IMR-90 (cell line): ENCODE data around the gene SUGCT. TPM values are rescaled to one million over a fixed set of nuclear protein-coding genes. Genes with fewer than 3 reads are reported as not detected.

ENCODE experiments used
- ATAC-seq: fragments of 200-7000 bp; cut with Tn5 transposase; 2 replicates; pipeline ENCODE4 v1.9.1; 2020; ENCODE audit warnings: low read depth, mild to moderate bottlenecking, moderate library complexity
- BruUV-seq: library from RNA; stranded (reverse); fragments of 400-500 nt; replicated peaks from 2 replicates; lab custom pipeline; 2021; lab: Mats Ljungman, UMichigan
- CTCF ChIA-PET: fragments of 300-600 bp; formaldehyde crosslinking; extraction: SDS; loops from one replicate; lab custom pipeline; 2021; ENCODE audit warnings: antibody characterized with exemption; lab: Yijun Ruan, JAX
- POLR2A ChIA-PET: fragments of 300-600 bp; sonication (Branson Sonifier 250); formaldehyde crosslinking; loops from one replicate; lab custom pipeline; 2022; ENCODE audit warnings: antibody characterized with exemption; ENCODE audit not compliant: unreplicated experiment; lab: Charles Lee
- DNase-seq: peaks from one replicate; pipeline ENCODE4 v3.0.0; 2013
- H2AFZ ChIP-seq: replicated peaks from 2 replicates; pipeline ENCODE3; 2013; ENCODE audit warnings: low read length, mild to moderate bottlenecking; ENCODE audit not compliant: poor library complexity
- H2AK5ac ChIP-seq: 2 replicates; pipeline ENCODE4 v1.6.1; 2013; ENCODE audit warnings: low read depth, low read length, inconsistent platforms
- H2AK9ac ChIP-seq: replicated peaks from 2 replicates; pipeline ENCODE3; 2013; ENCODE audit warnings: mild to moderate bottlenecking, low read depth, low read length, moderate library complexity; ENCODE audit not compliant: poor library complexity
- H2BK120ac ChIP-seq: 2 replicates; pipeline ENCODE4 v1.6.1; 2013; ENCODE audit warnings: low read depth, low read length, inconsistent platforms
- H2BK15ac ChIP-seq: 3 replicates; pipeline ENCODE4 v1.6.1; 2013; ENCODE audit warnings: low read depth, low read length, inconsistent platforms
- H2BK20ac ChIP-seq: 2 replicates; pipeline ENCODE4 v1.6.1; 2013; ENCODE audit warnings: low read depth, mild to moderate bottlenecking, inconsistent platforms, low read length, moderate library complexity
- H2BK5ac ChIP-seq: 2 replicates; pipeline ENCODE4 v1.6.1; 2013; ENCODE audit warnings: mild to moderate bottlenecking, low read depth, low read length, inconsistent platforms; ENCODE audit not compliant: poor library complexity, severe bottlenecking
- H3K14ac ChIP-seq: replicated peaks from 2 replicates; pipeline ENCODE4 v1.6.1; 2013; ENCODE audit warnings: low read depth, low read length, inconsistent platforms
- H3K18ac ChIP-seq: 2 replicates; pipeline ENCODE4 v1.6.1; 2013; ENCODE audit warnings: low read depth, low read length, control low read depth
- H3K23ac ChIP-seq: 2 replicates; pipeline ENCODE4 v1.6.1; 2013; ENCODE audit warnings: low read depth, low read length, inconsistent platforms
- H3K27ac ChIP-seq: 2 replicates; pipeline ENCODE4 v1.5.1; 2013; ENCODE audit warnings: mild to moderate bottlenecking, control low read depth, low read length; ENCODE audit not compliant: insufficient read depth
- H3K27me3 ChIP-seq: 2 replicates; pipeline ENCODE4 v1.6.1; 2013; ENCODE audit warnings: low read length; ENCODE audit not compliant: control insufficient read depth, insufficient read depth
- H3K36me3 ChIP-seq: 2 replicates; pipeline ENCODE4 v1.6.1; 2013; ENCODE audit warnings: low read length, mixed read lengths; ENCODE audit not compliant: control insufficient read depth, insufficient read depth
- H3K4ac ChIP-seq: 2 replicates; pipeline ENCODE4 v1.6.1; 2013; ENCODE audit warnings: low read depth, low read length, inconsistent platforms
- H3K4me1 ChIP-seq: 2 replicates; pipeline ENCODE4 v1.6.1; 2013; ENCODE audit warnings: low read length, mixed read lengths; ENCODE audit not compliant: control insufficient read depth, insufficient read depth
- H3K4me2 ChIP-seq: 2 replicates; pipeline ENCODE4 v1.6.1; 2013; ENCODE audit warnings: low read depth, mild to moderate bottlenecking, control low read depth, low read length, moderate library complexity
- H3K4me3 ChIP-seq: 2 replicates; pipeline ENCODE4 v1.5.1; 2013; ENCODE audit warnings: low read depth, mild to moderate bottlenecking, control low read depth, low read length, moderate library complexity; ENCODE audit not compliant: insufficient read depth
- H3K56ac ChIP-seq: 2 replicates; pipeline ENCODE4 v1.6.1; 2013; ENCODE audit warnings: low read length, inconsistent platforms; ENCODE audit not compliant: insufficient read depth; ENCODE audit errors: extremely low read depth
- H3K79me1 ChIP-seq, 2 experiments: 2 replicates each; pipeline ENCODE4 v1.6.1; 2013; ENCODE audit warnings: low read length in 2 of 2, inconsistent platforms in 1 of 2, low read depth in 1 of 2
- H3K9ac ChIP-seq: 2 replicates; pipeline ENCODE4 v1.6.1; 2013; ENCODE audit warnings: low read depth, low read length, control low read depth
- H3K9me1 ChIP-seq: 2 replicates; pipeline ENCODE4 v1.6.1; 2013; ENCODE audit warnings: low read length, inconsistent platforms; ENCODE audit not compliant: insufficient read depth
- H3K9me3 ChIP-seq: 2 replicates; pipeline ENCODE4 v1.6.1; 2013; ENCODE audit warnings: low read length; ENCODE audit not compliant: control insufficient read depth, insufficient read depth
- H4K20me1 ChIP-seq: 2 replicates; pipeline ENCODE4 v1.6.1; 2013; ENCODE audit warnings: low read length, inconsistent platforms; ENCODE audit not compliant: insufficient read depth
- H4K5ac ChIP-seq: 2 replicates; pipeline ENCODE4 v1.6.1; 2013; ENCODE audit warnings: mild to moderate bottlenecking, low read depth, low read length, control low read depth
- H4K8ac ChIP-seq, 2 experiments: 2 replicates each; pipeline ENCODE4 v1.6.1; 2013; ENCODE audit warnings: low read depth in 2 of 2, low read length in 2 of 2, control low read depth in 1 of 2, inconsistent platforms in 1 of 2
- H4K91ac ChIP-seq: 2 replicates; pipeline ENCODE4 v1.6.1; 2013; ENCODE audit warnings: low read depth, low read length, inconsistent platforms; ENCODE audit not compliant: insufficient read depth
- MAFK ChIP-seq: IDR thresholded peaks from 2 replicates; pipeline ENCODE4 v1.6.1; 2012; ENCODE audit warnings: low read depth, low read length, improper control_type of control experiment
- MXI1 ChIP-seq: IDR thresholded peaks from 2 replicates; pipeline ENCODE4 v1.6.1; 2012; ENCODE audit warnings: low read depth, mild to moderate bottlenecking, low read length, moderate library complexity, borderline replicate concordance
- RAD21 ChIP-seq: IDR thresholded peaks from 2 replicates; pipeline ENCODE4 v1.6.1; 2012; ENCODE audit warnings: low read length, improper control_type of control experiment
- SMC3 ChIP-seq: fragments of 150-350 bp; IDR thresholded peaks from 2 replicates; pipeline ENCODE4 v1.6.1; 2016; ENCODE audit warnings: low read depth, mild to moderate bottlenecking, antibody characterized with exemption, low read length, moderate library complexity
- WGBS, 2 experiments: methylation state at CpG; one replicate each; pipeline versions ENCODE4 v1.1.5 to v1.1.7; 2013; ENCODE audit warnings: missing lambda C conversion rate in 2 of 2; ENCODE audit not compliant: insufficient read length in 1 of 2; ENCODE audit errors: extremely low coverage in 2 of 2; 5-methylcytosine and 5-hydroxymethylcytosine counted together
- dilution Hi-C: fragments of 300-500 bp; cut with HindIII; formaldehyde crosslinking; loops from one replicate; pipeline ENCODE4 v1.14.3; 2018; ENCODE audit warnings: low sequenced_read_pairs; ENCODE audit not compliant: unreplicated experiment
- in situ Hi-C: fragments of 300-500 bp; cut with MboI; formaldehyde crosslinking; loops from 3 replicates; pipeline ENCODE4 v1.14.3; 2019; ENCODE audit warnings: low sequenced_read_pairs, inconsistent platforms, mixed read lengths
- intact Hi-C: fragments of 100-400 bp; cut with micrococcal nuclease; formaldehyde crosslinking; loops from 2 replicates; pipeline ENCODE4 v1.10.0; 2022
- polyA plus RNA-seq, 3 experiments: library from polyadenylated mRNA; depleted of rRNA; stranded (reverse); fragments of >200 nt; gene quantifications; 2 replicates each; pipeline ENCODE4 v1.2.3, GENCODE V29; 2012; ENCODE audit warnings: low replicate concordance in 1 of 3
- total RNA-seq: library from RNA; depleted of rRNA; stranded (reverse); fragments of >200 nt; gene quantifications from 2 replicates; pipeline ENCODE4 v1.2.3, GENCODE V29; 2012
- TF ChIP-seq, protein P1 (sequence below): fragments of 150-350 bp; IDR thresholded peaks from 2 replicates; pipeline ENCODE4 v1.6.1; 2016; ENCODE audit warnings: low read depth, mild to moderate bottlenecking, low read length, moderate library complexity, borderline replicate concordance
- TF ChIP-seq, protein P2 (sequence below): conservative IDR thresholded peaks from 2 replicates; pipeline ENCODE4 v1.5.1; 2012; ENCODE audit warnings: mild to moderate bottlenecking, low read depth, low read length, improper control_type of control experiment

SUGCT gene
- total and polyA plus RNA-seq, 2 of the 4 experiments (the other 2 are of a cell fraction): 5.9 to 8.3 TPM

DNA sequence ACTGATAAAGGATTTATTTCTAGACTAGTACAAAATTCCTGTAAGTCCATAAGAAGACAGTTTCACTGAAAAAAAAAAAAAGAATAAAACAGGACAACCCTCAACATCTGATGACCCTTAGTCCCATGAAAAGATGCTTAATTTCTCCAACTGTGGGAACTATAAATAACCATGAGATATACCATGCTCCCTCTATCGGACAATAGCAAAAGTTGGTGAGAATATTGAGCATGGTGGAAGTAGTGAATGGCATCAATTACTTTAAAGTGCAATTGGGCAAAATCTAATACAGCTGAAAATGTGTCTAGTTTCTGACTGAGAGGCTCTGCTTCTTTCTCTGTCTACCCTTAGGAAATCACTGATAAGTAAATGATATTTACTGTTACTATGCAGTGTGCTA, 348.8 kb downstream of the SUGCT start:
- dilution Hi-C loops: no loop called here
- Histone ChIP-seq H3K9me1 (no peaks in the 10 kb centered on the region), H2AK9ac (no peak overlapping the region), H2BK20ac (no peak overlapping the region), H4K91ac (no peak overlapping the region), H3K14ac (no peak overlapping the region), H3K9ac (no peak overlapping the region), H3K18ac (no peak overlapping the region), H4K8ac (no peak overlapping the region), H3K4ac (no peak overlapping the region), H2BK5ac (no peak overlapping the region), H3K4me2 (no peak overlapping the region), H2AFZ (no peak overlapping the region), H3K79me1 (no peaks in the 10 kb centered on the region), H2BK15ac (no peak overlapping the region), H3K56ac (no peak overlapping the region), H4K5ac (no peak overlapping the region), H3K23ac (no peak overlapping the region), H3K4me1 (no peaks in the 10 kb centered on the region; the same call in 1 of the 2 replicates), H3K36me3 (no peaks in the 10 kb centered on the region), H3K4me3 (no peak overlapping the region), H3K27me3 (no peaks in the 10 kb centered on the region), H2BK120ac (no peak overlapping the region), H3K27ac (no peak overlapping the region), H4K20me1 (no peaks in the 10 kb centered on the region), H2AK5ac (no peak overlapping the region), H3K9me3 (no peaks in the 10 kb centered on the region)
- no peak; the same call in 1 of the 2 replicates for ATAC-seq
- DNase-seq: no peak
- no TSS peak for BruUV-seq
- POLR2A ChIA-PET: no interaction called here
- whole genome bisulfite sequencing, 2 experiments: no CpG with 5 or more reads among the region's 1 CpG
- intact Hi-C loops: no loop called here
- TF ChIP-seq, protein P1, sequence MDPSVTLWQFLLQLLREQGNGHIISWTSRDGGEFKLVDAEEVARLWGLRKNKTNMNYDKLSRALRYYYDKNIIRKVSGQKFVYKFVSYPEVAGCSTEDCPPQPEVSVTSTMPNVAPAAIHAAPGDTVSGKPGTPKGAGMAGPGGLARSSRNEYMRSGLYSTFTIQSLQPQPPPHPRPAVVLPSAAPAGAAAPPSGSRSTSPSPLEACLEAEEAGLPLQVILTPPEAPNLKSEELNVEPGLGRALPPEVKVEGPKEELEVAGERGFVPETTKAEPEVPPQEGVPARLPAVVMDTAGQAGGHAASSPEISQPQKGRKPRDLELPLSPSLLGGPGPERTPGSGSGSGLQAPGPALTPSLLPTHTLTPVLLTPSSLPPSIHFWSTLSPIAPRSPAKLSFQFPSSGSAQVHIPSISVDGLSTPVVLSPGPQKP: no peak
- TF ChIP-seq RAD21: peak; percentile 40
- TF ChIP-seq MXI1: no peak
- TF ChIP-seq SMC3: peak; percentile 26; the same call in 1 of the 2 replicates
- TF ChIP-seq, protein P2, sequence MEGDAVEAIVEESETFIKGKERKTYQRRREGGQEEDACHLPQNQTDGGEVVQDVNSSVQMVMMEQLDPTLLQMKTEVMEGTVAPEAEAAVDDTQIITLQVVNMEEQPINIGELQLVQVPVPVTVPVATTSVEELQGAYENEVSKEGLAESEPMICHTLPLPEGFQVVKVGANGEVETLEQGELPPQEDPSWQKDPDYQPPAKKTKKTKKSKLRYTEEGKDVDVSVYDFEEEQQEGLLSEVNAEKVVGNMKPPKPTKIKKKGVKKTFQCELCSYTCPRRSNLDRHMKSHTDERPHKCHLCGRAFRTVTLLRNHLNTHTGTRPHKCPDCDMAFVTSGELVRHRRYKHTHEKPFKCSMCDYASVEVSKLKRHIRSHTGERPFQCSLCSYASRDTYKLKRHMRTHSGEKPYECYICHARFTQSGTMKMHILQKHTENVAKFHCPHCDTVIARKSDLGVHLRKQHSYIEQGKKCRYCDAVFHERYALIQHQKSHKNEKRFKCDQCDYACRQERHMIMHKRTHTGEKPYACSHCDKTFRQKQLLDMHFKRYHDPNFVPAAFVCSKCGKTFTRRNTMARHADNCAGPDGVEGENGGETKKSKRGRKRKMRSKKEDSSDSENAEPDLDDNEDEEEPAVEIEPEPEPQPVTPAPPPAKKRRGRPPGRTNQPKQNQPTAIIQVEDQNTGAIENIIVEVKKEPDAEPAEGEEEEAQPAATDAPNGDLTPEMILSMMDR: peak; percentile 48
- no peak for TF ChIP-seq MAFK
- in situ Hi-C loops: no loop called here
- CTCF ChIA-PET: interaction anchor here (1.1 to 1.6 kb wide), 2 partner anchors 9 to 15 kb away, joined by 3 to 7 read pairs; no protein-coding TSS in a partner anchor
